ENCODE data around the gene ANXA11. TPM values are rescaled to one million over a fixed set of nuclear protein-coding genes. Genes with fewer than 3 reads are reported as not detected.
A peak's percentile ranks its signal among the peaks of the same experiment; 100 is the strongest.
"Not testable (repeated sequence)": the region's sequence is repeated elsewhere in the genome, so short reads cannot be mapped to it uniquely, and the experiment has no call there.

ANXA11 gene
- total and polyA plus RNA-seq, 4 experiments from 2014 or later = 173 to 342 (median 207) TPM

DNA sequence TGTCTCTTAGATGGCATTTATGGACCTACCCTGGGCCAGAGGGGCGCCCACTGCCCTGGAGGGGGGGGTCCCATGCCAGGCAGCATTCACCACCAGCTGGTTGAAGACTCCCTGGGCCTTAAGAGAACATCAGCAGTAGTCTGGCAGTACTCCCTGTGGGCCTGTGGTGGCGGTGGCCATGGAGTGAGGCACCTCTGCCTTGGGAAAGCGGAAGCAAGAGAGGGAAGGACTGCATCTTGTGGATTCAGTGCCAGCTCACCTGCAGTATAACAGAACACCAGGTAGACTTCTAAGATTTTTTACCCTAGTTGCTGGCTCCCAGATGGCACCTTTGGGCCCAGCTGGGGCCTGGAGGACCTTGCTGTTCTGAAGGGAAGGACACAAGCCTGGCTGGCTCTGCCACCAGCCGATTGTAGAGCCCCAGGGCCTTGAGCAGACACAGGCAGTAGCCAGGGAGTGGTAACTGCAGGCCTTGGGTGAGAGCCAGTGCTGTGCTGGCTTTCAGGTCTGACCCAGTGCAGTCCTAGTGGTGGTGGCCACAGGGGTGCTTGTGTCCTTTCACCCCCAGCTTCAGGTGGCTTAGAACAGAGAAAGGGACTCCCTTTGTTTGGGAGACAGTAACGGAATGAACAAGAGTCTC is 57.1 kb downstream of the ANXA11 start:
- DNase-seq = no peak
- Histone ChIP-seq H3K36me3 (ENCODE audit: insufficient read depth, low read length) (peaks cover 22% of the 10 kb centered on the region), H3K4me1 (ENCODE audit: insufficient read depth, low read length) (peaks cover 17% of the 10 kb centered on the region), H3K4me3 (ENCODE audit: low read length in 2 of 2) (no peak overlapping the region), H3K27ac (ENCODE audit: low read depth, low read length) (no peak overlapping the region), H3K27me3 (ENCODE audit: insufficient read depth, low read length) (no peaks in the 10 kb centered on the region), H3K9me3 (ENCODE audit: control insufficient read depth in 1 of 2, low read length in 2 of 2) (peaks cover 0 to 7% of the 10 kb centered on the region in 2 donors)
- ChIA-PET POLR2A (ENCODE audit: partially characterized antibody) (interaction anchor here (3.2 to 5.9 kb wide), 2 partner anchors 39 to 55 kb away, joined by 11 to 42 read pairs; no protein-coding TSS in a partner anchor), CTCF (ENCODE audit: partially characterized antibody) (interaction anchor here (1.1 kb wide), 2 partner anchors 52 to 55 kb away, joined by 3 read pairs; no protein-coding TSS in a partner anchor)
- H3K9me3 Mint-ChIP-seq = peaks cover 0 to 22% (median 3%) of the 10 kb centered on the region in 8 donors
- peaks cover 0 to 1% of the 10 kb centered on the region in 2 donors for H3K27me3 Mint-ChIP-seq
- H3K27ac Mint-ChIP-seq = peak overlapping the region in 5 of 7 donors; percentile 36 to 75 (median 60)
- intact Hi-C loops (cut with micrococcal nuclease) = no loop called here
- peaks cover 43 to 49% of the 10 kb centered on the region in 2 donors for H3K36me3 Mint-ChIP-seq
- H3K4me3 Mint-ChIP-seq = peak overlapping the region in 1 of 8 donors; percentile 14
- H3K4me1 Mint-ChIP-seq = peaks cover 18 to 28% (median 22%) of the 10 kb centered on the region in 4 donors

- peaks cover 17% of the 10 kb centered on the region for H3K4me1 ChIP-seq (ENCODE audit: insufficient read depth, low read length)
- POLR2A ChIA-PET (ENCODE audit: partially characterized antibody) = interaction anchor here (5.9 kb wide), 1 partner anchor 41 kb away, joined by 42 read pairs; no protein-coding TSS in a partner anchor
- no peak overlapping the region for H3K4me3 ChIP-seq (ENCODE audit: low read length in 2 of 2)
- no peak for DNase-seq
- peaks cover 31 to 36% of the 10 kb centered on the region in 2 donors for H3K36me3 Mint-ChIP-seq
- no peak overlapping the region for H3K27ac ChIP-seq (ENCODE audit: low read depth, low read length)
- intact Hi-C loops (cut with micrococcal nuclease) = no loop called here
- H3K27ac Mint-ChIP-seq = peak overlapping the region in 4 of 7 donors; percentile 35 to 71 (median 62)
- peaks cover 13% of the 10 kb centered on the region for H3K36me3 ChIP-seq (ENCODE audit: insufficient read depth, low read length)
- H3K4me1 Mint-ChIP-seq = peaks cover 18 to 25% (median 22%) of the 10 kb centered on the region in 4 donors
- H3K9me3 Mint-ChIP-seq = peaks cover 0 to 22% (median 3%) of the 10 kb centered on the region in 8 donors
- peaks cover 0 to 1% of the 10 kb centered on the region in 2 donors for H3K27me3 Mint-ChIP-seq
- H3K9me3 ChIP-seq (ENCODE audit: control insufficient read depth in 1 of 2, low read length in 2 of 2) = peaks cover 0 to 7% of the 10 kb centered on the region in 2 donors
- no peaks in the 10 kb centered on the region for H3K27me3 ChIP-seq (ENCODE audit: insufficient read depth, low read length)
- CTCF ChIA-PET (ENCODE audit: partially characterized antibody) = interaction anchor here (0.8 to 1.7 kb wide), 4 partner anchors 19 to 76 kb away, joined by 3 to 7 read pairs (median 4); no protein-coding TSS in a partner anchor
- no peak overlapping the region for H3K4me3 Mint-ChIP-seq
These were observed 58.4 kb downstream of the ANXA11 start for GRCh38 chr10:80146918-80147317.

DNA sequence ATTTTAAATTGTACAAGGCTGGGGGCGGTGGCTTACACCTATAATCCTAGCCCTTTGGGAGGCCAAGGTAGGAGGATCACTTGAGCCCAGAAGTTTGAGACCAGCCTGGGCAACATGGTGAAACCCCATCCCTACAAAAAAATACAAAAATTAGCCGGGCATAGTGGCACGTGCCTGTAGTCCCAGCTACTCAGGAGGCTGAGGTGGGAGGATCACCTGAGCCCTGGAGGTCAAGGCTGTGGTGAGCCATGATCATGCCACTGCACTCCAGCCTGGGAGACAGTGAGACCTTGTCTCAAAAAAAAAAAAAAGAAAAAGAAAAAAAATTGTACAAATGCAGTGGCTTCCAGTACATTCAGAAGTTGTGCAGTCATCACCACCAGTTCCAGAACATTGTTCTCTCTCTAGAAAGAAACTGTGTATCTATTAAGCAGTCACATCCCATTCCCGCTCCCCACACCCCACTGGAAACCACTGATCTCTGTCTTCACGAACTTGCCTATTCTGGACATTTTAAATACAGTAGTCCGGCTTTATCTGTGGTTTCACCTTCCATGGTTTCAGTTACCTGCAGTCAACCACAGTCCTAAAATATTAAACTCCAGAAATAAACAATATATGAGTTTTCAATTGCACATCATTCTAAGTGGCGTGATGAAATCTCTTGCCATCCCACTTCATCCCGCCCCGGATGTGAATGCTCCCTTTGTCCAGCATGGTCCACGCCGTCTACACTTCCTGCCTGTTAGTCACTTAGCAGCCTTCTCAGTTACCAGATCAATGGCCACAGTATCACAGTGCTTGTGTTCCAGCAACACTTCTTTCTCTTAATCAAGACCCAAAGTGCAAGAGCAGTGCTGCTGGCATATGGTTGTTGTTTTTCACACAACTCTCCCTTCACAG is 59.7 kb downstream of the ANXA11 start:
- ChIA-PET CTCF (ENCODE audit: partially characterized antibody) (interaction anchor here (0.6 to 6.8 kb wide), 14 partner anchors 23 to 116 kb away, joined by 3 to 142 read pairs (median 4); no protein-coding TSS in a partner anchor), POLR2A (ENCODE audit: partially characterized antibody) (interaction anchor here (1.5 to 5.9 kb wide), 5 partner anchors 30 to 76 kb away, joined by 6 to 43 read pairs (median 34); partner anchors contain the start of gene ANXA11)
- H3K36me3 Mint-ChIP-seq = peaks cover 18 to 25% of the 10 kb centered on the region in 2 donors
- peak overlapping the region in 2 of 8 donors; percentile 37 to 90 for H3K4me3 Mint-ChIP-seq
- peaks cover 0 to 18% (median 3%) of the 10 kb centered on the region in 8 donors for H3K9me3 Mint-ChIP-seq
- H3K27ac Mint-ChIP-seq = peak overlapping the region; percentile 0 to 94 (median 41)
- H3K9me3 ChIP-seq (ENCODE audit: control insufficient read depth in 1 of 2, low read length in 2 of 2); H3K36me3 ChIP-seq (ENCODE audit: insufficient read depth, low read length); H3K27me3 ChIP-seq (ENCODE audit: insufficient read depth, low read length); H3K27ac ChIP-seq (ENCODE audit: low read depth, low read length); DNase-seq; H3K27me3 Mint-ChIP-seq; intact Hi-C loops (cut with micrococcal nuclease); H3K4me3 ChIP-seq (ENCODE audit: low read length in 2 of 2): not testable (repeated sequence)
- H3K4me1 ChIP-seq (ENCODE audit: insufficient read depth, low read length) = peaks cover 17% of the 10 kb centered on the region
- H3K4me1 Mint-ChIP-seq = peaks cover 16 to 24% (median 20%) of the 10 kb centered on the region in 4 donors

- ChIA-PET POLR2A (ENCODE audit: partially characterized antibody) (interaction anchor here (1.0 to 5.9 kb wide), 11 partner anchors 12 to 77 kb away, joined by 3 to 43 read pairs (median 5); partner anchors contain the start of genes ANXA11 and PLAC9), CTCF (ENCODE audit: partially characterized antibody) (interaction anchor here (0.7 to 6.8 kb wide), 19 partner anchors 9 to 117 kb away, joined by 3 to 142 read pairs (median 6); no protein-coding TSS in a partner anchor)
- Histone ChIP-seq H3K9me3 (ENCODE audit: control insufficient read depth in 1 of 2, low read length in 2 of 2) (no peaks in the 10 kb centered on the region), H3K4me1 (ENCODE audit: insufficient read depth, low read length) (peaks cover 17% of the 10 kb centered on the region), H3K27me3 (ENCODE audit: insufficient read depth, low read length) (no peaks in the 10 kb centered on the region), H3K4me3 (ENCODE audit: low read length in 2 of 2) (no peak overlapping the region), H3K36me3 (ENCODE audit: insufficient read depth, low read length) (no peaks in the 10 kb centered on the region), H3K27ac (ENCODE audit: low read depth, low read length) (no peak overlapping the region)
- Mint-ChIP-seq H3K9me3 (peaks cover 0 to 11% (median 2%) of the 10 kb centered on the region in 8 donors), H3K27me3 (peaks cover 6% of the 10 kb centered on the region in 2 donors), H3K4me3 (peak overlapping the region; percentile 81 to 90 (median 84)), H3K27ac (peak overlapping the region; percentile 59 to 97 (median 84)), H3K4me1 (peaks cover 15 to 24% (median 19%) of the 10 kb centered on the region in 4 donors), H3K36me3 (peaks cover 12 to 20% of the 10 kb centered on the region in 2 donors)
- peak in 4 of 5 donors; percentile 24 to 33 (median 32) for DNase-seq
- intact Hi-C loops (cut with micrococcal nuclease) = loop anchor here (1.0 to 5.0 kb wide), 3 partner anchors 43 to 772 kb away; partner anchors contain the start of gene ANXA11
These were observed 60.6 kb downstream of the ANXA11 start for GRCh38 chr10:80144696-80145131.

DNA sequence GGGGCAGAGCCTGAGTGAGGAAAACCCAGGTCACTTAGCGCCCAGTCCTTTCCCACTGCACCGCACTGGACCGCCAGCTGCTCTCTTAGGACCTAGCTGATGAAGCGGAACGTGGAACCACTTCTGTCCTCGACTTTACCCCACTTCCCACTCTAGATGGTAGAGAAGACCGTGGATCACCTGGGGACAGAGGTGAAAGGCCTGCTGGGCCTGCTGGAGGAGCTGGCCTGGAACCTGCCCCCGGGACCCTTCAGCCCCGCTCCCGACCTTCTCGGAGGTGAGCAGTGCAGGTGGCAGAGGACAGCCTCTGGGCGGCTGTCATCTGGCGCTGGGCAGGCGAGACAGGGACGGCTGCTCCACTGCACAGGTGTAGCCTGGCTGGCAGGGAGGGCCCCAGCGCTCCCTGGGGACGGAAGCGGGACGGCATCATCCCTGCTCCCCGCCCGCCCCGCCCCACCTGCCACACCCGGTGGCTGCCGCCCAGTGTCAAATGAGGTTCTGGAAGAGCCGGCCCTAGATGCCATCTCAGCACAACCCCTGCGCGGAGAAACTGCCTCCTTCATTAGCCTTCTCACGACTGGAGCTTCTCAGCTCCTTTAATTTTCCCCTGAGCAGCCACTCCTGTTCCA is 61.2 kb downstream of the ANXA11 start:
- Histone ChIP-seq H3K4me3 (ENCODE audit: low read length in 2 of 2) (peak overlapping the region; percentile 30 to 57), H3K36me3 (ENCODE audit: insufficient read depth, low read length) (no peaks in the 10 kb centered on the region), H3K9me3 (ENCODE audit: control insufficient read depth in 1 of 2, low read length in 2 of 2) (no peaks in the 10 kb centered on the region), H3K27ac (ENCODE audit: low read depth, low read length) (peak overlapping the region; percentile 40), H3K27me3 (ENCODE audit: insufficient read depth, low read length) (no peaks in the 10 kb centered on the region), H3K4me1 (ENCODE audit: insufficient read depth, low read length) (peaks cover 17% of the 10 kb centered on the region)
- ChIA-PET POLR2A (ENCODE audit: partially characterized antibody) (interaction anchor here (0.6 to 5.9 kb wide), 15 partner anchors 9 to 115 kb away, joined by 3 to 43 read pairs (median 5); partner anchors contain the start of genes ANXA11, PLAC9 and TMEM254), CTCF (ENCODE audit: partially characterized antibody) (interaction anchor here (0.7 to 6.8 kb wide), 28 partner anchors 9 to 117 kb away, joined by 3 to 142 read pairs (median 6); no protein-coding TSS in a partner anchor)
- Mint-ChIP-seq H3K27me3 (peaks cover 6 to 9% of the 10 kb centered on the region in 2 donors), H3K9me3 (peaks cover 0 to 6% (median 1%) of the 10 kb centered on the region in 8 donors), H3K27ac (peak overlapping the region; percentile 59 to 97 (median 84)), H3K36me3 (peaks cover 6 to 15% of the 10 kb centered on the region in 2 donors), H3K4me1 (peaks cover 15 to 24% (median 19%) of the 10 kb centered on the region in 4 donors), H3K4me3 (peak overlapping the region; percentile 81 to 90 (median 84))
- intact Hi-C loops (cut with micrococcal nuclease) = loop anchor here (1.0 to 5.0 kb wide), 3 partner anchors 43 to 772 kb away; partner anchors contain the start of gene ANXA11
- DNase-seq = peak in 2 of 5 donors; percentile 22 to 48

All from CD4-positive, alpha-beta memory T cell (primary cell).